HG03354 (cell line): ENCODE data around the gene IGF1.

Experiments used
- ATAC-seq: cut with Tn5 transposase; IDR thresholded peaks from one replicate; pipeline ENCODE4 v1.9.1; 2021; ENCODE audit warnings: mild to moderate bottlenecking; ENCODE audit not compliant: unreplicated experiment, poor library complexity, severe bottlenecking

The IGF1 gene

GRCh38 chr12:102498471-102498870, 18.1 kb upstream of the IGF1 start:
- no peak for ATAC-seq

- ATAC-seq: no peak
Observed at GRCh38 chr12:102497743-102498142, 17.4 kb upstream of the IGF1 start.

GRCh38 chr12:102496591-102496990, 16.2 kb upstream of the IGF1 start:
- ATAC-seq: no peak

- no peak for ATAC-seq
Observed at GRCh38 chr12:102487226-102487625, 6.9 kb upstream of the IGF1 start.

- no peak for ATAC-seq
Observed at GRCh38 chr12:102486153-102486552, 5.8 kb upstream of the IGF1 start.

- ATAC-seq: peak; percentile 65
Observed at GRCh38 chr12:102484428-102484958, 4.1 kb upstream of the IGF1 start.

- ATAC-seq: peak; percentile 33
Observed at GRCh38 chr12:102484017-102484416, 3.7 kb upstream of the IGF1 start.

GRCh38 chr12:102483466-102483865, 3.1 kb upstream of the IGF1 start:
- peak; percentile 68 for ATAC-seq

- ATAC-seq: no peak
Observed at GRCh38 chr12:102481705-102482425, 1.5 kb upstream of the IGF1 start.

- no peak for ATAC-seq
Observed at GRCh38 chr12:102479939-102480338, 424 bp downstream of the IGF1 start.

GRCh38 chr12:102479099-102479885, 1.1 kb downstream of the IGF1 start:
- ATAC-seq: peak; percentile 42

GRCh38 chr12:102478405-102479098, 1.8 kb downstream of the IGF1 start:
- peak; percentile 70 for ATAC-seq

- no peak for ATAC-seq
Observed at GRCh38 chr12:102475355-102475754, 5.0 kb downstream of the IGF1 start.

- no peak for ATAC-seq
Observed at GRCh38 chr12:102474438-102475064, 5.8 kb downstream of the IGF1 start.

- ATAC-seq: no peak
Observed at GRCh38 chr12:102472496-102472895, 7.9 kb downstream of the IGF1 start.

GRCh38 chr12:102471556-102471955, 8.8 kb downstream of the IGF1 start:
- no peak for ATAC-seq

GRCh38 chr12:102470945-102471344, 9.4 kb downstream of the IGF1 start:
- no peak for ATAC-seq

GRCh38 chr12:102468261-102468915, 12.0 kb downstream of the IGF1 start:
- ATAC-seq: no peak

GRCh38 chr12:102465762-102466560, 14.4 kb downstream of the IGF1 start:
- ATAC-seq: no peak
